GM12864 (cell line): ENCODE results near the gene CPNE5.

Experiments used
- DNase-seq: peaks from one replicate; pipeline ENCODE4 v3.0.0-alpha.2; 2011; ENCODE audit warnings: low read depth
- H3K4me3 ChIP-seq: 2 replicates; pipeline ENCODE4 v1.5.1; 2011; ENCODE audit warnings: mild to moderate bottlenecking, low read depth, low read length, control low read depth
- TF ChIP-seq, protein P1 (sequence below): IDR thresholded peaks from 2 replicates; pipeline ENCODE4 v1.5.1; 2011; ENCODE audit warnings: low read depth, mild to moderate bottlenecking, moderate library complexity, low read length, control low read depth, inconsistent platforms; ENCODE audit errors: missing control alignments

Gene CPNE5

DNA sequence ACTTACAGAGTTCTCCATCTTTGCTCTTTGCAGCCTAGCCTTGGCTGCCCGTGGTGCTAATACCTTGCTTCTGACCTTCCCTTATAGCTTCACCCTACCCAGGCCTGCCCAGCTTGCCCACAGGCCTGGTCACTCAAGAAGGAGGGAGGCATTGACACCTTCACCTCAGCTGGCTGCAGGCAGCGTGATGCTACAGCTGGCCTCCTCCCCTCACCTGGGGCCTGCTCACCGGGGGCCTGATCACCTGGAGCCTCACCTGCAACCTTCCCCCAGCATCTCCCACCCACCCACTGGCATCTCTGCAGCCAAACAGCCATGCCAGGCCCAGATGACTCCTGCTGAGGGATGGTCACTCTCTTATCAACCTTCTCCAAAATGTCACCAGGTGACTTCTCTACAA, 40.4 kb downstream of the CPNE5 start:
- TF ChIP-seq, protein P1, sequence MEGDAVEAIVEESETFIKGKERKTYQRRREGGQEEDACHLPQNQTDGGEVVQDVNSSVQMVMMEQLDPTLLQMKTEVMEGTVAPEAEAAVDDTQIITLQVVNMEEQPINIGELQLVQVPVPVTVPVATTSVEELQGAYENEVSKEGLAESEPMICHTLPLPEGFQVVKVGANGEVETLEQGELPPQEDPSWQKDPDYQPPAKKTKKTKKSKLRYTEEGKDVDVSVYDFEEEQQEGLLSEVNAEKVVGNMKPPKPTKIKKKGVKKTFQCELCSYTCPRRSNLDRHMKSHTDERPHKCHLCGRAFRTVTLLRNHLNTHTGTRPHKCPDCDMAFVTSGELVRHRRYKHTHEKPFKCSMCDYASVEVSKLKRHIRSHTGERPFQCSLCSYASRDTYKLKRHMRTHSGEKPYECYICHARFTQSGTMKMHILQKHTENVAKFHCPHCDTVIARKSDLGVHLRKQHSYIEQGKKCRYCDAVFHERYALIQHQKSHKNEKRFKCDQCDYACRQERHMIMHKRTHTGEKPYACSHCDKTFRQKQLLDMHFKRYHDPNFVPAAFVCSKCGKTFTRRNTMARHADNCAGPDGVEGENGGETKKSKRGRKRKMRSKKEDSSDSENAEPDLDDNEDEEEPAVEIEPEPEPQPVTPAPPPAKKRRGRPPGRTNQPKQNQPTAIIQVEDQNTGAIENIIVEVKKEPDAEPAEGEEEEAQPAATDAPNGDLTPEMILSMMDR: no peak
- no peak for DNase-seq
- H3K4me3 ChIP-seq: no peak overlapping the region

DNA sequence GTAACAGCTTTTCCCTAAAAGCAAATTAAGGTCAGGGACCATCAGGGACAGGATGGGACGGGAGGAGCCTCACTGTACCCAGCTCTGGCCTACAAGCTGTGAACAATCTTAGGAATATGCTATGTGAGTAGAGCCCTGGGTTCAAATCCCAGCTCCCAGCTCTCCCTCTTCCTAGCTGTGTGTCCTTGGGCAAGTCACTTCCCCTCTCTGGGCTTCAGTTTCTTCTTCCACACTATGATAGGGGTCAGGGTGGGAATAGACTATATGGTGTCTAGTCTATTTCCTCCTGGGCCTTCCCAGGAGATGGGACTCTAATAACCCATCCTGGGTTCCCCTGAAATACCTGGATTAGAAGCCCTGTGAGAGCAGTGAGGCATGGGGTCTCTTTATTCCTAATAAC, 41.6 kb downstream of the CPNE5 start:
- TF ChIP-seq, protein P1: no peak
- H3K4me3 ChIP-seq: no peak overlapping the region
- no peak for DNase-seq

- no peak overlapping the region for H3K4me3 ChIP-seq
- TF ChIP-seq, protein P1: no peak
- DNase-seq: no peak
Measured at GRCh38 chr6:36797055-36797454, 42.2 kb downstream of the CPNE5 start.

- H3K4me3 ChIP-seq: no peak overlapping the region
- TF ChIP-seq, protein P1: no peak
- no peak for DNase-seq
Measured at GRCh38 chr6:36794713-36795065, 44.6 kb downstream of the CPNE5 start.

DNA sequence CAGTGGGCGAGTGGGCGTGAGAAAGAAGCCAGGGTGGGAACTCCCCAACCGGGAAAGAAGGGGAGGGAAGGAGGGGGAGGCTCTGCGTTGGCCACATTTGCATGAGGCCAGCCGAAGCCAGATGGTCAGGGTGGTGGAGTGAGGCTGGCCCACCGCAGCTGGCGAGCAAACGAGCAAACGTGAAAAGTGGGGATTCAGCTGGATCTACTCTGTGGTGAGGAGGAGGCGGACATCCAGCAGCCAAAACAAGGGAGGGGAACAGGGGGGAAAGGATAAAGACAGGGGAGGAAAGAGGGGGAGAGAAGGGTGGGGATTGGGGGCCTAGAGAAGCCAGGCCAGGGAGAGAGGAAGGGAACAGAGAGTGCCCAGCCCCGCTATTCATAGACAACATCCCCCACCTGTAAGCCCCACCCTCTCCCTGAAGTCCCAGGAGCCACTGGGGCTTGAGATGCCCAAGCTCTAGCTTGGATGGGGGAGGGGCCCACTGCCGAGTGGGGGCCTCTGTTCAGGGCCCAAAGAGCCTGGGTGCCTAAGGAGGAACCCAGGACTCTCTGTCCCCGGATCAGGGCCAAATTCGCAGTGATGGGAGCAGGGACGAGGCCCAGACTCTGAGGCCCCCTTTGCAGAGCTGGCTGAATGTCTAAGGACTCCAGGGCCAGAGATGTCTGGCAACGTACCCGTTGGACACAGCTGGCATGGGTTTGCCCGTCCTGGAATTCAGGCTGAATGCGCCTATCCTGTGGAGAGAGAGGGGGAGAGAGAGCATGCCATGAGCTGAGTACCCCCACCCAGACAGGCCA, 45.1 kb downstream of the CPNE5 start:
- no peak for DNase-seq
- TF ChIP-seq, protein P1: no peak
- no peak overlapping the region for H3K4me3 ChIP-seq

- H3K4me3 ChIP-seq: no peak overlapping the region
- DNase-seq: no peak
- TF ChIP-seq, protein P1: no peak
Measured at GRCh38 chr6:36793296-36793912, 45.8 kb downstream of the CPNE5 start.
